ENCODE results near the gene KRTAP12-1.

Gene KRTAP12-1

GRCh38 chr21:44654576-44655175 lies 27.3 kb downstream of the KRTAP12-1 start, which contains the start of gene KRTAP12-4:
Gene KRTAP12-4, minus strand, starts transcription at chr21:44654659. Its CDS starts 45 bp downstream, at chr21:44654614.
- no peak for TF ChIP-seq CTCF (conservative IDR thresholded peaks at IDR 0.05; ENCODE audit: low read length)
- no peak within 1 kb of the TSS for H3K4me3 ChIP-seq (ENCODE audit: low read length)
- no peak for DNase-seq (ENCODE audit: low read depth)

- H3K4me3 ChIP-seq (ENCODE audit: low read length), result no peak overlapping the region
- no peak for DNase-seq (ENCODE audit: low read depth)
- TF ChIP-seq CTCF (conservative IDR thresholded peaks at IDR 0.05; ENCODE audit: low read length), result no peak
Measured at GRCh38 chr21:44653656-44654575, 28.0 kb downstream of the KRTAP12-1 start.

GRCh38 chr21:44653123-44653522 lies 28.8 kb downstream of the KRTAP12-1 start:
- TF ChIP-seq CTCF (conservative IDR thresholded peaks at IDR 0.05; ENCODE audit: low read length), result no peak
- DNase-seq (ENCODE audit: low read depth), result no peak
- H3K4me3 ChIP-seq (ENCODE audit: low read length), result no peak overlapping the region

GRCh38 chr21:44650973-44651675 lies 30.8 kb downstream of the KRTAP12-1 start:
- DNase-seq (ENCODE audit: low read depth), result no peak
- H3K4me3 ChIP-seq (ENCODE audit: low read length), result no peak overlapping the region
- TF ChIP-seq CTCF (conservative IDR thresholded peaks at IDR 0.05; ENCODE audit: low read length), result no peak

GRCh38 chr21:44650265-44650972 lies 31.5 kb downstream of the KRTAP12-1 start:
- no peak for DNase-seq (ENCODE audit: low read depth)
- H3K4me3 ChIP-seq (ENCODE audit: low read length), result no peak overlapping the region
- TF ChIP-seq CTCF (conservative IDR thresholded peaks at IDR 0.05; ENCODE audit: low read length), result no peak

GRCh38 chr21:44649521-44650100 lies 32.4 kb downstream of the KRTAP12-1 start:
- no peak for DNase-seq (ENCODE audit: low read depth)
- no peak overlapping the region for H3K4me3 ChIP-seq (ENCODE audit: low read length)
- TF ChIP-seq CTCF (conservative IDR thresholded peaks at IDR 0.05; ENCODE audit: low read length), result no peak

Data from AG10803 (cell line).